H1 (cell line): ENCODE measurements around the gene GMIP. TPM values are rescaled to one million over a fixed set of nuclear protein-coding genes. Genes with fewer than 3 reads are reported as not detected.

Experiments
- BACH1 ChIP-seq: IDR thresholded peaks from 2 replicates; pipeline ENCODE4 v1.6.1; 2012; ENCODE audit warnings: low read length, improper control_type of control experiment
- FOSL1 ChIP-seq: IDR thresholded peaks from 2 replicates; pipeline ENCODE4 v1.6.1; 2011; ENCODE audit warnings: mild to moderate bottlenecking, low read depth, low read length, moderate library complexity; ENCODE audit not compliant: insufficient read depth
- GTF2F1 ChIP-seq: IDR thresholded peaks from 2 replicates; pipeline ENCODE4 v1.6.1; 2012; ENCODE audit warnings: low read depth, low read length, improper control_type of control experiment, borderline replicate concordance
- polyA plus RNA-seq, 7 experiments: library from polyadenylated mRNA; depleted of rRNA in 3 of 7; stranded (reverse) in 5 of 7; unstranded in 2 of 7; fragments of >200 nt in 5 of 7; fragments of 200-250 nt in 2 of 7; gene quantifications; 1 replicate in 5 of 7; 2 replicates in 1 of 7; 4 replicates in 1 of 7; pipeline versions ENCODE4 v1.2.1 to v1.2.3, GENCODE V29; 2011 to 2013; ENCODE audit warnings: missing spikeins in 2 of 7, mixed read lengths in 2 of 7
- total RNA-seq: library from RNA; stranded (reverse); fragmentation: NEBNext Ultra II Directional; extraction: Animal tissue kit (Norgen Biotek cat#: 25700); gene quantifications from 2 replicates; pipeline ENCODE4 v1.2.1, GENCODE V29; 2021

Gene GMIP
- total and polyA plus RNA-seq, 2 of the 8 experiments (the other 6 are each of a cell fraction or from before 2014, with no cell fraction given), result 5.7 to 18.1 TPM

GRCh38 chr19:19631346-19631745 is 12.1 kb downstream of the GMIP start (continued):
- TF ChIP-seq BACH1 (no peak), GTF2F1 (no peak), FOSL1 (no peak)
- TF ChIP-seq, all 59 proteins: peak for 0
